ENCODE results near the gene LYAR. TPM values are rescaled to one million over a fixed set of nuclear protein-coding genes. Genes with fewer than 3 reads are reported as not detected.

Gene LYAR
- total and polyA plus RNA-seq, 2 of the 4 experiments (the other 2 are of a cell fraction) = 5.4 to 8.2 TPM

DNA sequence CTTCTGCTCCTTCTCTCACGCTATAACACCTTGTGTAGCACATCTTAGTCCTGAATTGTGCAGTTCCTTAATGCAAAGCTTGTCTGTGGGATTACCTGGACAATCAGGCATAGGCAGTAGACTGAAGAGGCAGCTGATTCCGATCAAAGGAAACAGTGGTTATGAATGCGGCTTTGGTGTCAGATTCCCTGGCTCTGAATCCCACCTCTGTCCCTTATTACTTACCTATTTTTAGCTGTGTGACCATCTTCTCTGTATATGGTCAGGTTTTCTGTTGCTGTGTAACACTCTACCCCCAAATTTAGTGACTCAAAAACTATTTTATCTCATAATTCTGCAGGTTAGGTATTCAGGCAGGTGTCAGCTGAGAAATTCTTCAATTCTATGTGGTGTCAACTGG is 3.3 kb upstream of the LYAR start:
- Histone ChIP-seq H3K27me3 (ENCODE audit: control insufficient read depth, insufficient read depth, low read length) (no peaks in the 10 kb centered on the region), H3K9me3 (ENCODE audit: control insufficient read depth, insufficient read depth, low read length) (no peaks in the 10 kb centered on the region), H4K5ac (ENCODE audit: low read depth, low read length) (no peak overlapping the region), H2BK15ac (ENCODE audit: low read depth, low read length) (no peak overlapping the region), H4K8ac (ENCODE audit: low read depth in 2 of 2, low read length in 2 of 2) (no peak overlapping the region), H3K9me1 (ENCODE audit: insufficient read depth, low read length) (peaks cover 11% of the 10 kb centered on the region; the same call in 1 of the 2 replicates), H4K91ac (ENCODE audit: insufficient read depth, low read depth, low read length) (no peak overlapping the region), H3K4me2 (ENCODE audit: low read depth, low read length) (no peak overlapping the region), H3K27ac (ENCODE audit: insufficient read depth, low read length) (no peak overlapping the region), H3K4me1 (ENCODE audit: control insufficient read depth, insufficient read depth, low read length) (peaks cover 6% of the 10 kb centered on the region), H4K20me1 (ENCODE audit: insufficient read depth, low read length) (peaks cover 29% of the 10 kb centered on the region; the same call in 1 of the 2 replicates), H3K9ac (ENCODE audit: low read depth, low read length) (no peak overlapping the region), H3K14ac (replicated peaks; ENCODE audit: low read depth, low read length) (no peak overlapping the region), H2BK20ac (ENCODE audit: low read depth, low read length) (no peak overlapping the region), H3K23ac (ENCODE audit: low read depth, low read length) (no peak overlapping the region), H3K36me3 (ENCODE audit: control insufficient read depth, insufficient read depth, low read length) (0 out of 2 replicates have a peak, but pooled peaks cover 2% of the 10 kb centered on the region), H3K18ac (ENCODE audit: low read depth, low read length) (no peak overlapping the region), H2AFZ (replicated peaks; ENCODE audit: low read length, poor library complexity) (no peak overlapping the region), H3K79me1 (ENCODE audit: low read depth in 1 of 2, low read length in 2 of 2) (peaks cover 57 to 78% of the 10 kb centered on the region in 2 experiments), H3K4ac (ENCODE audit: low read depth, low read length) (no peak overlapping the region), H2BK5ac (ENCODE audit: low read depth, low read length, poor library complexity, severe bottlenecking) (no peak overlapping the region), H3K56ac (ENCODE audit: extremely low read depth, insufficient read depth, low read length) (no peak overlapping the region), H3K4me3 (ENCODE audit: insufficient read depth, low read depth, low read length) (no peak overlapping the region), H2AK9ac (replicated peaks; ENCODE audit: low read depth, low read length, poor library complexity) (no peak overlapping the region), H2AK5ac (ENCODE audit: low read depth, low read length) (no peak overlapping the region), H2BK120ac (ENCODE audit: low read depth, low read length) (no peak overlapping the region)
- no peak for DNase-seq
- intact Hi-C loops (cut with micrococcal nuclease) = loop anchor here (5.0 kb wide), 1 partner anchor 39 kb away; no protein-coding TSS in a partner anchor
- ChIA-PET CTCF (no interaction called here), POLR2A (ENCODE audit: unreplicated experiment) (no interaction called here)
- no peak for TF ChIP-seq FOS (IDR thresholded peaks at IDR 0.05; ENCODE audit: low read depth, low read length)
- TF ChIP-seq POLR2A (IDR thresholded peaks at IDR 0.05; ENCODE audit: low read depth, low read length) = no peak
- no peak for TF ChIP-seq NFE2L2 (IDR thresholded peaks at IDR 0.05; ENCODE audit: low read depth, low read length)
- TF ChIP-seq BHLHE40 (IDR thresholded peaks at IDR 0.05; ENCODE audit: low read depth, low read length) = no peak
- no TSS peak for BruUV-seq (replicated peaks)
- WGBS, 2 experiments (ENCODE audit: extremely low coverage in 2 of 2, insufficient read length in 1 of 2) = no CpG with 5 or more reads among the region's 3 CpGs
- dilution Hi-C loops (cut with HindIII; ENCODE audit: low sequenced_read_pairs, unreplicated experiment) = no loop called here
- ATAC-seq (ENCODE audit: low read depth) = no peak
- in situ Hi-C loops (cut with MboI; ENCODE audit: low sequenced_read_pairs) = no loop called here
